BE2C (cell line): ENCODE measurements around the gene GPR107.

ENCODE experiments used
- DNase-seq: peaks from one replicate; pipeline ENCODE4 v3.0.0-alpha.2; 2020
- H3K27me3 ChIP-seq: fragments of 250-450 bp; sonication (Bioruptor Pico); 2 replicates; pipeline ENCODE4 v1.5.1; 2020; ENCODE audit warnings: mild to moderate bottlenecking
- H3K36me3 ChIP-seq: fragments of 250-450 bp; sonication (Bioruptor Pico); 2 replicates; pipeline ENCODE4 v1.5.1; 2020; ENCODE audit warnings: mild to moderate bottlenecking
- H3K4me1 ChIP-seq: fragments of 250-450 bp; sonication (Bioruptor Pico); 2 replicates; pipeline ENCODE4 v1.5.1; 2020
- H3K4me3 ChIP-seq: 2 replicates; pipeline ENCODE4 v1.5.1; 2011; ENCODE audit warnings: low read depth, low read length
- H3K9me3 ChIP-seq: fragments of 250-450 bp; sonication (Bioruptor Pico); 2 replicates; pipeline ENCODE4 v1.5.1; 2020
- TF ChIP-seq, protein P1 (sequence below): IDR thresholded peaks from 2 replicates; pipeline ENCODE4 v1.5.1; 2012; ENCODE audit warnings: mild to moderate bottlenecking, low read depth, low read length

The GPR107 gene

DNA sequence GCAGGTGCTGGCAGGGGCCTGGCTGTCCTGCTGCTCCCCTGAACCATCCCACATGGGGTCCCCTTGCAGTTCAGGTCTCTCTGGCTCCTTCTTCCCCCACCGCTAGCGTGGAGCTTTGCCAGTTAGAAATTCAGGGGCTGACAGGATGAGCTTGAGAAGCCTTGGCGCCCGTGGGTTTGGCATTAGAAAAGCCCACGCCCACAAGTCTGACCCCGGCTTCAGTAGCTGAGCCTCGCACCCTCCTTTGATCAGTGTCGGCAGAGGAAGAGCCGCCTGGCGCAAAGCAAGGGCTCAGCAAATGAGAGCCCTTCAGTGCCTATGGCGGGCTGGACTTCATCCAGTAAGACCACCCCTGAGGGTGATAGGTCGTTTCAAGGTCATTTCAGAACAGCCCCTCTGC, 88.3 kb downstream of the GPR107 start:
- H3K9me3 ChIP-seq = no peaks in the 10 kb centered on the region
- peaks cover 13% of the 10 kb centered on the region for H3K4me1 ChIP-seq
- DNase-seq = no peak
- H3K27me3 ChIP-seq = no peaks in the 10 kb centered on the region
- H3K4me3 ChIP-seq = no peak overlapping the region
- H3K36me3 ChIP-seq = 0 out of 2 replicates have a peak, but pooled peaks cover 2% of the 10 kb centered on the region
- TF ChIP-seq, protein P1, sequence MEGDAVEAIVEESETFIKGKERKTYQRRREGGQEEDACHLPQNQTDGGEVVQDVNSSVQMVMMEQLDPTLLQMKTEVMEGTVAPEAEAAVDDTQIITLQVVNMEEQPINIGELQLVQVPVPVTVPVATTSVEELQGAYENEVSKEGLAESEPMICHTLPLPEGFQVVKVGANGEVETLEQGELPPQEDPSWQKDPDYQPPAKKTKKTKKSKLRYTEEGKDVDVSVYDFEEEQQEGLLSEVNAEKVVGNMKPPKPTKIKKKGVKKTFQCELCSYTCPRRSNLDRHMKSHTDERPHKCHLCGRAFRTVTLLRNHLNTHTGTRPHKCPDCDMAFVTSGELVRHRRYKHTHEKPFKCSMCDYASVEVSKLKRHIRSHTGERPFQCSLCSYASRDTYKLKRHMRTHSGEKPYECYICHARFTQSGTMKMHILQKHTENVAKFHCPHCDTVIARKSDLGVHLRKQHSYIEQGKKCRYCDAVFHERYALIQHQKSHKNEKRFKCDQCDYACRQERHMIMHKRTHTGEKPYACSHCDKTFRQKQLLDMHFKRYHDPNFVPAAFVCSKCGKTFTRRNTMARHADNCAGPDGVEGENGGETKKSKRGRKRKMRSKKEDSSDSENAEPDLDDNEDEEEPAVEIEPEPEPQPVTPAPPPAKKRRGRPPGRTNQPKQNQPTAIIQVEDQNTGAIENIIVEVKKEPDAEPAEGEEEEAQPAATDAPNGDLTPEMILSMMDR = no peak

DNA sequence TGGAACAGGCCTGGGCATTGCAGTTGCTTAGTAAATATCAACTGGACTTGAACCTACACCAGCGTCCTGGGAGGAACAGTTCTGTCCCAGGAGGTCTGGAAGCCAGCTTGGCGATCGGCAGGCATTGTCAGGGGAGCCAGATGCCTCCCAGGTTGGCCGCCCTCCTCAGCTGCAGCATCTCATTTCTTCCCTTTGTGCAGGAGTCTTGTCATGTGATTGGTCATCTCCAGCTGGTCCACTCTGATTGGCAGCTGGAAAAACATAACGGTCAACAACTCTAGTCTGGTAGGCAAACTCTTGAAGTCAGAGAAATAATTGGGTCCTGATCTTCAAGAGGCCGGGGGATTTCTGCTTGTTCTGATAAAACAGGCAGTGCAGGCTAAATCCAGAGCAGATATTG, 88.9 kb downstream of the GPR107 start:
- Histone ChIP-seq H3K27me3 (no peaks in the 10 kb centered on the region), H3K4me3 (no peak overlapping the region), H3K36me3 (no peaks in the 10 kb centered on the region), H3K4me1 (peaks cover 13% of the 10 kb centered on the region), H3K9me3 (no peaks in the 10 kb centered on the region)
- DNase-seq = no peak
- TF ChIP-seq, protein P1 = no peak

DNA sequence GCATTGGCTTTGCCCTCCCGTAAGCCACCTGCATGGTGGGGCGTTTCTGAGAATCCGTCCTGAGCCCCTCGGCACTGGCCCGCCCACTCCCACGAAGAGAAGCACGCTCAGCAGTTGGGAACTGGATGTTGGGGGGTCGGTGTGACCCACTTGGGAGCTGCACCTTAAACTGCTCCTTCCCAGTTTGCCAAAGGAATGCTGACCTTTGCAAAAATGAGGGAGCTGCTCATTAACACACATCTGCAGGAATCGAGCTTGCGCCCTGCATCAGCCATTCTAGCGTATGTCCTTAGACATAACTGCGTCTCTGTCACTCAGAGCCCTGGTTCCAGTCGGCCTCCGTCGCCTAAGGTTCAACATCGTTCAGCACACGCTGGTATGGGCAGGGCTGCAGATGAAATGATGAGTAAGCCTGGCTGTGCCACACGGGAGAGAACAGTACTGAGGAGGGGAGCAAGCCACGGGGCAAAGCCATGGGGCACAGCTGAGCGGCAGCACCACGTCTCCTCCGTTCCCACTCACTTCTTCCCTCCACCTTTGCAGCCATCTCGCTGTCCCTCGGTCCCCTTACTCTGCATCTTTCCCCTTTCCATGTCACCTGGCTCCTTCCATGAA, 89.7 kb downstream of the GPR107 start:
- DNase-seq = no peak
- Histone ChIP-seq H3K9me3 (no peaks in the 10 kb centered on the region), H3K27me3 (no peaks in the 10 kb centered on the region), H3K4me3 (no peak overlapping the region), H3K36me3 (no peaks in the 10 kb centered on the region), H3K4me1 (peaks cover 13% of the 10 kb centered on the region)
- TF ChIP-seq, protein P1 = no peak

DNA sequence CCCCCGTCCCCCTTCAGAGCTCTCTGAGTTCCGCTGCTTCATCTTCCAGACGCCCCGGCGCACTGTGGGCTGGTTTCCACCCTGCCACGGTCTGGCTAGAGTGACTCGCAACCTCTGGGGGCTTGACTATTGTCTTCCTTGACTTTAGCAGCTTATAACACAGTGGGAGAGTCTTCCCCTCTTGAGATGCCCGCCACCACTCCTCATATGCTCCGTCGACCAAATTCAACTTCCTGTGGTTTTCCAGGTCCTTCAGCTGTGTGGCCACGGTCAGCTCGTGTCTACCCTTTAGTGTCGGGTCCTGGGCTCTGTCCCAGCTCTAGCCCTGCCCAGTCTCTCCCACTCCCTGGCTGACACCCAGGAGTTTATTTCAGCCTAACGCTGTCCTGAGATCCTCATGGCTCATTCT, 90.3 kb downstream of the GPR107 start:
- no peak for DNase-seq
- Histone ChIP-seq H3K4me1 (peaks cover 12% of the 10 kb centered on the region), H3K36me3 (no peaks in the 10 kb centered on the region), H3K9me3 (no peaks in the 10 kb centered on the region), H3K27me3 (no peaks in the 10 kb centered on the region), H3K4me3 (no peak overlapping the region)
- TF ChIP-seq, protein P1 = no peak

DNA sequence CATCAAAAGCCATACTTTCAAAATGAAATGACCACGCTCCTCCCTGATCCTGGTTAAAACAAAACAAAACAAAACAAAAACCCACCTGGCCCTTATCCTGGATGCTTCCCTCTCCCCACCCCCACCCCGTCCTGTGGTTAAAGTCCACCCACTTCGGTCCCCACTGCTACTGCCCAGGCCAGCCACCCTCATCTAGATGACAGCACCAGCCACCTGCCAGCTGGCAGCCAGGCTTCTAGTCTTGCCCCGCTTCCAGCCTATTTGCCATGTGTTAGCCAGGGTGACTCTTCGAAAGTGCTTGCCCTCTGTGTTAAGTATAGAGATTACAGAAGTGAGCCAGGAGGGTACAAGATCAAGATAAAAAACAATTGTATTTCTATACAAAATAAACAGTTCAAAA, 91.0 kb downstream of the GPR107 start:
- TF ChIP-seq, protein P1 = no peak
- DNase-seq = no peak
- H3K9me3 ChIP-seq = no peaks in the 10 kb centered on the region
- no peaks in the 10 kb centered on the region for H3K36me3 ChIP-seq
- no peak overlapping the region for H3K4me3 ChIP-seq
- H3K27me3 ChIP-seq = no peaks in the 10 kb centered on the region
- H3K4me1 ChIP-seq = peaks cover 5% of the 10 kb centered on the region; the same call in 1 of the 2 replicates

DNA sequence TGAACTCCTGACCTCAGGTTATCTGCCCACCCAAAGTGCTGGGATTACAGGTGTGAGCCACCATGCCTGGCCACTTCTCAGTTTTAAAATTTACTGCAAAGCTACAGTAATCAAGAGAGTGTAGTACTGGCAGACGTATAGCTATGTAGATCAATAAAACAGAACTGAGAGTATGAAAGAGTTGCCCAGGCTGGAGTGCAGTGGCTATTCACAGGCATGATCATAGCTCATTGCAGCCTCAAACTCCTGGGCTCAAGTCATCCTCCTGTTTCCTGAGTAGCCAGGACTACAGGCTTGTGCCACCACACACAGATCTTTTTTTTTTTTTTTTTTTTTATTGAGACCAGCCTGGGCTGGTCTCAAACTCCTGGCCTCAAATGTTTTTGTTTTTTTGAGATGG, 92.0 kb downstream of the GPR107 start:
- TF ChIP-seq, protein P1 = no peak
- Histone ChIP-seq H3K4me1 (peaks cover 3% of the 10 kb centered on the region; the same call in 1 of the 2 replicates), H3K36me3 (no peaks in the 10 kb centered on the region), H3K27me3 (no peaks in the 10 kb centered on the region), H3K9me3 (no peaks in the 10 kb centered on the region), H3K4me3 (no peak overlapping the region)
- no peak for DNase-seq
